K562 (cell line): Measurements from ENCODE around the gene CRTC3. TPM values are rescaled to one million over a fixed set of nuclear protein-coding genes. Genes with fewer than 3 reads are reported as not detected.

Experiments
- ARID1B ChIP-seq: fragments of 450-650 bp; IDR thresholded peaks from 2 replicates; pipeline ENCODE4 v1.6.1; 2016; ENCODE audit warnings: antibody characterized with exemption, mild to moderate bottlenecking, inconsistent platforms
- BMI1 ChIP-seq: fragments of 150-350 bp; IDR thresholded peaks from 2 replicates; pipeline ENCODE4 v1.6.1; 2014; ENCODE audit warnings: low read length
- CEBPG ChIP-seq, 3 experiments: fragments of 200-800 bp in 1 of 3; sonication (Bioruptor generic) in 1 of 3; sonication (generic) in 1 of 3; formaldehyde crosslinking in 1 of 3; IDR thresholded peaks in 2 of 3; conservative IDR thresholded peaks in 1 of 3; 2 replicates each; pipeline versions ENCODE4 v1.6.1 to v1.8.0; 2016 to 2022; ENCODE audit warnings: missing compliant biosample characterization in 2 of 3, missing genetic modification characterization in 2 of 3, mild to moderate bottlenecking in 1 of 3, missing genetic modification reagents in 1 of 3
- CSDE1 ChIP-seq, 2 experiments: fragments of 450-650 bp; IDR thresholded peaks; 2 replicates each; pipeline ENCODE4 v1.6.1; 2016; ENCODE audit warnings: mild to moderate bottlenecking in 1 of 2
- E2F6 ChIP-seq, 2 experiments: IDR thresholded peaks; 2 replicates each; pipeline ENCODE4 v1.6.1; 2011; ENCODE audit warnings: borderline replicate concordance in 1 of 2, control low read depth in 1 of 2, low read depth in 1 of 2, low read length in 1 of 2, mild to moderate bottlenecking in 1 of 2, mixed read lengths in 1 of 2, moderate library complexity in 1 of 2; ENCODE audit not compliant: insufficient read depth in 1 of 2, insufficient read length in 1 of 2, poor library complexity in 1 of 2, severe bottlenecking in 1 of 2; ENCODE audit errors: extremely low read depth in 1 of 2
- ETV1 ChIP-seq: fragments of 450-650 bp; conservative IDR thresholded peaks from 2 replicates; pipeline ENCODE4 v1.6.1; 2016; ENCODE audit warnings: missing genetic modification characterization, control low read depth, low read depth, missing compliant biosample characterization
- HDGF ChIP-seq: fragments of 450-650 bp; IDR thresholded peaks from 2 replicates; pipeline ENCODE4 v1.6.1; 2016
- HINFP ChIP-seq: fragments of 450-650 bp; conservative IDR thresholded peaks from 2 replicates; pipeline ENCODE4 v1.6.1; 2016; ENCODE audit warnings: missing genetic modification characterization, low read depth, mild to moderate bottlenecking, control low read depth, missing compliant biosample characterization
- JUN ChIP-seq, 2 experiments: sonication (generic) in 1 of 2; formaldehyde crosslinking in 1 of 2; IDR thresholded peaks; 2 replicates each; pipeline versions ENCODE4 v1.6.1 to v1.8.0; 2012 to 2022; ENCODE audit warnings: borderline replicate concordance in 2 of 2, mild to moderate bottlenecking in 2 of 2, improper control_type of control experiment in 1 of 2, low read depth in 1 of 2, low read length in 1 of 2, missing genetic modification reagents in 1 of 2
- RCOR1 ChIP-seq, 2 experiments: IDR thresholded peaks; 2 replicates each; pipeline ENCODE4 v1.6.1; 2012; ENCODE audit warnings: low read depth in 2 of 2, low read length in 2 of 2, borderline replicate concordance in 1 of 2, improper control_type of control experiment in 1 of 2
- RFX7 ChIP-seq: fragments of 250-450 bp; sonication (Bioruptor Pico); IDR thresholded peaks from 2 replicates; pipeline ENCODE4 v1.5.1; 2021; ENCODE audit warnings: mild to moderate bottlenecking
- SNIP1 ChIP-seq: fragments of 450-650 bp; IDR thresholded peaks from 2 replicates; pipeline ENCODE4 v1.7.1; 2017; ENCODE audit warnings: low read depth, mild to moderate bottlenecking
- SRSF7 ChIP-seq: fragments of 200-400 bp; formaldehyde crosslinking; optimal IDR thresholded peaks from 2 replicates; pipeline ENCODE3; 2017; ENCODE audit warnings: mild to moderate bottlenecking, low read depth, low read length
- SRSF9 ChIP-seq: fragments of 200-400 bp; formaldehyde crosslinking; IDR thresholded peaks from 2 replicates; pipeline ENCODE4 v1.6.1; 2017; ENCODE audit warnings: low read depth, low read length, borderline replicate concordance
- ZNF217 ChIP-seq: sonication (generic); formaldehyde crosslinking; IDR thresholded peaks from 2 replicates; pipeline ENCODE4 v1.8.0; 2022; ENCODE audit warnings: mild to moderate bottlenecking, missing genetic modification reagents
- ZNF586 ChIP-seq: fragments of 450-650 bp; formaldehyde crosslinking; conservative IDR thresholded peaks from 2 replicates; pipeline ENCODE4 v1.4.0; 2020; ENCODE audit warnings: mild to moderate bottlenecking, moderate library complexity
- ZNF695 ChIP-seq: fragments of 450-650 bp; formaldehyde crosslinking; IDR thresholded peaks from 2 replicates; pipeline ENCODE4 v1.4.0; 2020; ENCODE audit warnings: mild to moderate bottlenecking, moderate library complexity
- polyA plus RNA-seq, 8 experiments: library from polyadenylated mRNA; depleted of rRNA in 4 of 8; stranded (reverse) in 5 of 8; unstranded in 3 of 8; fragments of >200 nt; fragmentation: Nextera tagmentation in 2 of 8; fragmentation: Illumina TruSeq in 1 of 8; extraction: Ambion mirVana in 2 of 8; extraction: Trizol in 1 of 8; gene quantifications; 2 replicates each; pipeline versions ENCODE4 v1.2.1 to v1.2.3, GENCODE V29; 2011 to 2014; ENCODE audit warnings: inconsistent platforms in 1 of 8, missing spikeins in 1 of 8
- total RNA-seq, 7 experiments: library from RNA; depleted of rRNA in 6 of 7; stranded (reverse); fragments of >200 nt in 6 of 7; fragmentation: Illumina TruSeq in 2 of 7; extraction: Trizol in 2 of 7; gene quantifications; 2 replicates each; pipeline versions ENCODE4 v1.2.1 to v1.2.3, GENCODE V29; 2011 to 2021; ENCODE audit warnings: low replicate concordance in 1 of 7
- TF ChIP-seq, protein P1 (sequence below): fragments of 250-450 bp; sonication (Bioruptor Pico); IDR thresholded peaks from 2 replicates; pipeline ENCODE4 v1.8.0; 2021; ENCODE audit warnings: moderate library complexity, mild to moderate bottlenecking, inconsistent platforms
- TF ChIP-seq, protein P2 (sequence below), 2 experiments: fragments of 200-800 bp in 1 of 2; sonication (Bioruptor generic) in 1 of 2; sonication (generic) in 1 of 2; formaldehyde crosslinking in 1 of 2; IDR thresholded peaks in 1 of 2; conservative IDR thresholded peaks in 1 of 2; 2 replicates each; pipeline versions ENCODE4 v1.5.0 to v1.6.1; 2016 to 2020; ENCODE audit warnings: missing compliant biosample characterization in 1 of 2, missing genetic modification characterization in 1 of 2, missing genetic modification reagents in 1 of 2
- TF ChIP-seq, protein P3 (sequence below): fragments of 450-650 bp; formaldehyde crosslinking; conservative IDR thresholded peaks from 2 replicates; pipeline ENCODE4 v1.4.0; 2022; ENCODE audit warnings: mild to moderate bottlenecking, missing genetic modification characterization

The CRTC3 gene
- total and polyA plus RNA-seq, 9 of the 15 experiments (the other 6 are each of a cell fraction or from before 2014, with no cell fraction given) = 1.2 to 19.0 (median 11.6) TPM

DNA sequence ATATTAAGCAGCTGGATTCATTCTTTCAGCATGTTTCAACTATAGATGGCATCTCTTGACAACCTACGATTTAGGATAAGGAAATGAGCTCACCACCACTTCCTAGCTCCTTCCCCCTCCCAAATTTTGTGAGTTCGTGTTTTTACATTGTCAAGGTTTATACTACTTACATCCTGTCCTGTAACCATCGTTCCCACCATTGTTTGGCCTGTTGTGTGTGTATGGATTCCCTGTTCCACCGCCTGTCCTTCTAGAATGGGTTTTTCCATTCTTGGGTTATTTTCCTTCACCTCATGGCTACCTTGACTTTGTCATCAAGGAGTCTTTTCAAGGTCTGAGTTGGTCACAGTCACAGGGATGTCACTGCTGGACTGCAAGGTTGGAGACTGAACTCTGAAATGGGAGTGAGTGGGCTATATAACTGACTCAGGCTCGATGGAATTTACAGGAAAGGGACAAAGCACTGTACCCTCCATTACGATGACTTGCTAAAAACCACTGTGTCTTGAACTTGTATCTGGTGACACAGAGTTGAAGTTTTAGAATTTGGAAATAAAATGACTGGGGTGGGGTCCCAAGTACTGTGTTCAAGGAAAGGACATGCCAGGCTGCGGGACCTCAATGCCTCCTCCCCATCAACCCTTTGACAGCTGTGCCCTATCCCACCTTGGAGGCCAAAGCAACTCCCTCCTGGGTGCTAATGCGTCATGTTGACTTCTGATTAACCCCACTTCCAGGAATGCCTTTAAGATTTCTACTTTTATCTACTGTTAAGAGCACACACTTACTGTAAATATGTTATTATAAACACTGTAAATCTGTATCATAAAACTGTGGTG, 120.6 kb downstream of the CRTC3 start (continued):
- TF ChIP-seq E2F6 (IDR thresholded peaks at IDR 0.05; ENCODE audit: borderline replicate concordance in 1 of 2, extremely low read depth in 1 of 2, insufficient read depth in 1 of 2, insufficient read length in 1 of 2, low read depth in 1 of 2, low read length in 1 of 2, poor library complexity in 1 of 2, severe bottlenecking in 1 of 2) = no peak
- TF ChIP-seq SNIP1 = no peak
- TF ChIP-seq, protein P1, sequence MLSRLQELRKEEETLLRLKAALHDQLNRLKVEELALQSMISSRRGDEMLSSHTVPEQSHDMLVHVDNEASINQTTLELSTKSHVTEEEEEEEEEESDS (CRISPR knock-in tag) = no peak
- TF ChIP-seq, protein P2, sequence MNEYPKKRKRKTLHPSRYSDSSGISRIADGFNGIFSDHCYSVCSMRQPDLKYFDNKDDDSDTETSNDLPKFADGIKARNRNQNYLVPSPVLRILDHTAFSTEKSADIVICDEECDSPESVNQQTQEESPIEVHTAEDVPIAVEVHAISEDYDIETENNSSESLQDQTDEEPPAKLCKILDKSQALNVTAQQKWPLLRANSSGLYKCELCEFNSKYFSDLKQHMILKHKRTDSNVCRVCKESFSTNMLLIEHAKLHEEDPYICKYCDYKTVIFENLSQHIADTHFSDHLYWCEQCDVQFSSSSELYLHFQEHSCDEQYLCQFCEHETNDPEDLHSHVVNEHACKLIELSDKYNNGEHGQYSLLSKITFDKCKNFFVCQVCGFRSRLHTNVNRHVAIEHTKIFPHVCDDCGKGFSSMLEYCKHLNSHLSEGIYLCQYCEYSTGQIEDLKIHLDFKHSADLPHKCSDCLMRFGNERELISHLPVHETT (CRISPR knock-in tag; conservative IDR thresholded peaks at IDR 0.05 in 1 of 2, IDR thresholded peaks at IDR 0.05 in 1 of 2) = peak in 1 of 2 experiments; percentile 89; a peak in 2 of 4 replicates
- TF ChIP-seq RFX7 = 0 out of 2 replicates have a peak, but pooled peaks have one; percentile 74
- TF ChIP-seq, protein P3, sequence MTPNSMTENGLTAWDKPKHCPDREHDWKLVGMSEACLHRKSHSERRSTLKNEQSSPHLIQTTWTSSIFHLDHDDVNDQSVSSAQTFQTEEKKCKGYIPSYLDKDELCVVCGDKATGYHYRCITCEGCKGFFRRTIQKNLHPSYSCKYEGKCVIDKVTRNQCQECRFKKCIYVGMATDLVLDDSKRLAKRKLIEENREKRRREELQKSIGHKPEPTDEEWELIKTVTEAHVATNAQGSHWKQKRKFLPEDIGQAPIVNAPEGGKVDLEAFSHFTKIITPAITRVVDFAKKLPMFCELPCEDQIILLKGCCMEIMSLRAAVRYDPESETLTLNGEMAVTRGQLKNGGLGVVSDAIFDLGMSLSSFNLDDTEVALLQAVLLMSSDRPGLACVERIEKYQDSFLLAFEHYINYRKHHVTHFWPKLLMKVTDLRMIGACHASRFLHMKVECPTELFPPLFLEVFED = peak; percentile 74; the same call in 1 of the 2 replicates
- no peak for TF ChIP-seq HINFP
- no peak for TF ChIP-seq SRSF9
- no peak for TF ChIP-seq ZNF586 (CRISPR knock-in tag)
- TF ChIP-seq CEBPG (CRISPR knock-in tag; IDR thresholded peaks at IDR 0.05) = no peak
- TF ChIP-seq CEBPG (tag; conservative IDR thresholded peaks at IDR 0.05 in 1 of 2, IDR thresholded peaks at IDR 0.05 in 1 of 2) = no peak
- TF ChIP-seq ZNF695 (CRISPR knock-in tag) = no peak
- no peak for TF ChIP-seq ZNF217 (CRISPR knock-in tag)
- TF ChIP-seq BMI1 = no peak
- no peak for TF ChIP-seq CSDE1 (IDR thresholded peaks at IDR 0.05)
- peak in 1 of 2 experiments; percentile 46; a peak in 2 of 4 replicates for TF ChIP-seq RCOR1 (IDR thresholded peaks at IDR 0.05; ENCODE audit: borderline replicate concordance in 1 of 2, low read depth in 2 of 2, low read length in 2 of 2)
- TF ChIP-seq ARID1B = peak; percentile 77
- TF ChIP-seq JUN (IDR thresholded peaks at IDR 0.05; ENCODE audit: borderline replicate concordance, low read depth, low read length) = peak; percentile 44; the same call in 1 of the 2 replicates
- no peak for TF ChIP-seq JUN (CRISPR knock-in tag; IDR thresholded peaks at IDR 0.05; ENCODE audit: borderline replicate concordance)
- no peak for TF ChIP-seq SRSF7
- peak; percentile 67 for TF ChIP-seq ETV1
- no peak for TF ChIP-seq HDGF
